SHP77 treated with DMSO at 0.1 percent for 48 hours (cell line): ENCODE results near the gene SFXN3.
A peak's percentile ranks its signal among the peaks of the same experiment; 100 is the strongest.

Experiments
- DNase-seq: peaks from one replicate; lab custom pipeline; 2025; lab: John Stamatoyannopoulos, UW

The SFXN3 gene, protein sequence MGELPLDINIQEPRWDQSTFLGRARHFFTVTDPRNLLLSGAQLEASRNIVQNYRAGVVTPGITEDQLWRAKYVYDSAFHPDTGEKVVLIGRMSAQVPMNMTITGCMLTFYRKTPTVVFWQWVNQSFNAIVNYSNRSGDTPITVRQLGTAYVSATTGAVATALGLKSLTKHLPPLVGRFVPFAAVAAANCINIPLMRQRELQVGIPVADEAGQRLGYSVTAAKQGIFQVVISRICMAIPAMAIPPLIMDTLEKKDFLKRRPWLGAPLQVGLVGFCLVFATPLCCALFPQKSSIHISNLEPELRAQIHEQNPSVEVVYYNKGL

GRCh38 chr10:101031128-101031795, at the start of gene SFXN3, which contains the start of gene PDZD7:
Gene SFXN3, plus strand, starts transcription at chr10:101031234. Its CDS starts 3,461 bp downstream, at chr10:101034695.
Gene PDZD7, minus strand, starts transcription at chr10:101031129. Its CDS starts 910 bp downstream, at chr10:101030219.
- peak; percentile 78 for DNase-seq

GRCh38 chr10:100982916-100983830, 47.9 kb upstream of the SFXN3 start:
- DNase-seq = no peak

- DNase-seq = no peak
These were observed 47.0 kb upstream of the SFXN3 start for GRCh38 chr10:100983868-100984671.

- no peak for DNase-seq
These were observed 46.3 kb upstream of the SFXN3 start for GRCh38 chr10:100984672-100985177.

- DNase-seq = no peak
These were observed 45.7 kb upstream of the SFXN3 start for GRCh38 chr10:100985336-100985735.

DNA sequence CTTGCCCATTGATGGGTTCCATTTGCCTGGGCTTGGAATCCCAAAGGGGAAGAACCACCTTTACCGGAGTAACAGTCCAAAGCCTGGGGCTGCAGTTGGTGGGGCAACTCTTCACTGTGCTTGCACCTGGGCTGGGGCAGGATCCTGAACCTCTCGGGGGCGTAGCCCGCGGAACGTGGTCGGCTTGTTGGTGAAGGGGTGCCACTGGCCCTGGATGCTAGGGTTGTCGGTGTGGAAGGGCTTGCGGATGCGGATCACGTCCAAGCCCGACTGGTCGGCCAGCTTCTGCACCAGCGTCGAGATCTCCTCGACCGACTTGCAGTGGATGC, 44.4 kb upstream of the SFXN3 start:
- no peak for DNase-seq

DNA sequence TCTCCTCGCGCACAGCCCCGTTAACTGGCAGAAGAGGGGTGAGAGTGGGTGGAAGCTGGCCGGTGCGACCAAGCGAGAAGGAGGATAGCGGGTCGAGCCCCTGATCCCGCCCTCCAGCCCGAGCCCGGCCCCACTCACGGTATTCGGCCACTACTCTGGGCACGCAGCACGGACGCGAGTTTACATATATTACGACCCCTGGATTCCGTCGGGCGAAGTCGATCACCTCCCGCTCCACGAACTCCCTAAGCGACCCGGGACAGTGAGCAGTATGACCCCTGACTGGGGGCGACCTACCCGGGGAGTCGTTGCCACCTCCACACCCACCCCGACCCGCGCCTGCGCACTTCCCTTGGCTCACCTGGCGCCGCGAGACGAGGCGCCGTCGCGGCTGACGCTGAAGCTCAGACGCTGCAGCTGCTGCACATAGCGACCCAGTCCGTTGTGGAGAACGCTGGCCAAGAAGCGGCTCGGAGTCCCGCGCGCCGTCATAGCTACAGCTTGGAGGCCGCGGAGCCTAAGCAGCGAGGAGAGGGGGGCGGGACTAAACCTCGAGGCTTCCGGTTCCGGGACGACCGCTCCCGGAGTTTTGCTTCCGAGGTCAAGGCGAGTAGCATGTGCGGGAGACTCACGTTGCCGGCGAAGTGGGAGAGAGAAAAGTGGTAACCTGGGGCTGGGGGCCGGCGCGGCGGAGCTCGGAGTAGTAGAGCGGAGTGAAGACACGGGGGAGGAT, 43.9 kb upstream of the SFXN3 start, which contains the start of the genes MRPL43 and TWNK:
TSS of gene MRPL43 (minus strand) at position 546 of the 733 bp plus-strand sequence. CDS start at position 492, 54 bp downstream.
TSS of gene TWNK (plus strand) at position 592 of the 733 bp plus-strand sequence. CDS start 668 bp downstream, outside the sequence.
- peak; percentile 48 for DNase-seq

- no peak for DNase-seq
These were observed 43.4 kb upstream of the SFXN3 start for GRCh38 chr10:100987685-100988049.

DNA sequence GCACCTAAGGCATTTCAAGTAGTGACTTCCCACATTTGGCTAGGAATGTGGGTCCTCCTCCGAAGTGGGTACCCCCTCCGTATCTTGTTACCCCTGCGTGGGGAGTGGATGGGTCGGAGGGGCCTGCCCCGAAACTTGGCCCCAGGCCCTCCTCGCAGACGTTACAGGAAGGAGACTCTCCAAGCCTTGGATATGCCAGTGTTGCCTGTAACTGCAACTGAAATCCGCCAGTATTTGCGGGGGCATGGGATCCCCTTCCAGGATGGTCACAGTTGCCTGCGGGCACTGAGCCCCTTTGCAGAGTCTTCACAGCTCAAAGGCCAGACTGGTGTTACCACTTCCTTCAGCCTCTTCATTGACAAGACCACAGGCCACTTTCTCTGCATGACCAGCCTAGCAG, 42.9 kb upstream of the SFXN3 start:
- no peak for DNase-seq

DNA sequence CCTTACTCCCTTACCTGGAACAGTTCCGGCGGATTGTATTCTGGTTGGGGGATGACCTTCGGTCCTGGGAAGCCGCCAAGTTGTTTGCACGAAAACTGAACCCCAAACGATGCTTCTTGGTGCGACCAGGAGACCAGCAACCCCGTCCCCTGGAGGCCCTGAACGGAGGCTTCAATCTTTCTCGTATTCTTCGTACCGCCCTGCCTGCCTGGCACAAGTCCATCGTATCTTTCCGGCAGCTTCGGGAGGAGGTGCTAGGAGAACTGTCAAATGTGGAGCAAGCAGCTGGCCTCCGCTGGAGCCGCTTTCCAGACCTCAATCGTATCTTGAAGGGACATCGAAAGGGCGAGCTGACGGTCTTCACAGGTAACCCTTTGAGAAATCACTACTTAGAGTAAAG, 41.9 kb upstream of the SFXN3 start:
- no peak for DNase-seq

DNA sequence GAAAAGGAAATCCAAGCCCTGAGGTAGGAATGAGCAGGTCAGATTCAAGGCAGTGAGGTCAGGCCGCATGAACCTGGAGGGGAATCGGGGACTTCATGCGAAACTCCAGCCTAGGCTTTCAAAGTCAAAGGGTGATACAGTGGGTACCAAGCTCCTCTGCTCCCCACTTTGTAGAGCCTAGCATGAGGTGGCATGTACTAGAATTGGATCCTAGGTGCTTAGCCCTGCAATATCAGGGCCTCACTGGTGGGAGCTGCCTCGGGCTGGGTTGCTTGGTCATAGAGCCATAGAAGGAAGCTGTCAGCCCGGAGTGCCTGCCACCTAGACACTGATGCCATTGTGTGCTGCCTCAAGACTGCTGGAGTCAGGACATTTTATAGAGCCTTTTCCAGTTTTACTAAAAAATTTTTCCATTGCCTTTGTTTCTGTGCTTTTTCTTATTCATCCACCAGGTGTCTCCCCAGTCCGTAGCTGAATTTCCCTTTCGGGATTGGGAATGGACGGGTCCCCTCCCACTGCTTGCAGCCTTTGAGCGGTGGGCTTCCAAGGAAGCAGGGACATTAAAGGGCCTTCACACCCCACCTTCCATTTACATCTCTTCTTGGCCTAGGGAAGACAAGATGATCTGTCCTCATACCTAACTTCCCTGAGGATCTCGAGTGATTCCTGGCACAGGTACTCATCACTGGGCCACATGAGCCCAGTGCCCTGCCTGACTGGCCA, 36.9 kb upstream of the SFXN3 start:
- DNase-seq = no peak

- DNase-seq = no peak
These were observed 35.9 kb upstream of the SFXN3 start for GRCh38 chr10:100995181-100995580.

DNA sequence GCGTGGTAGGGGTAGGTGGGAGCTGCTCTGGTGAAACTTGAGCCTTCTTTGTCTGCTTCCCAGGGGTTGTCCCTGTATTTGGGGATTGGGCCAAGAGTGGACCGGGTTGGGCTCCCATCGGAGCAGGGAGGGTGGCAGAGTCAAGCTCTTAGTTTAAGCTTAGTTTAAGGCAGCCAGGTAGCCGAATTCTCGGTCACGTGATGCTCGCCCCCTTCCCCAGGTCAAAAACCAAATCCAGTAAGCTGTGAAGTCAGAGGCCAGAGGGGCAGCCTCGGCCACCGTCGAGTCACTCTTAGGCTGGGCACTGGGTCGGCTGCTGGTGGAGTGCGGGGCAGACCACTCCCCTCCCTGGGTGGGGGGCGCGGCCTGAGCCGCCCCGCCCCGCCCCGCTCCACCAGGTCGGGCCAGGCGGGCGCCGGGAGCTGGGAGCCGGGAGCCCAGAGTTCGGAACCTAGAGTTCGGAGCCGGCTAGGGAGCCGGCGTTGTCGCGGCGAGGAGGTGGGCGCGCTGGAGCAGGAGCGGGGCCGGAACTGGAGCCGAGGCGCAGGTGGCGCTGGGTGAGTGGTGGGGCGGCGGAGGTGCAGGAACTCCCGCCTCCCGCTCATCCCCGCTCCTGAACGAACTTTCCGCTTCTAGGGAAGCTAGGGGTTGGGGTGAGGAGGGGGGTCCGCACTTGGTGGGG, 34.2 kb upstream of the SFXN3 start:
- DNase-seq = no peak

GRCh38 chr10:100997360-100998182, 33.5 kb upstream of the SFXN3 start:
- no peak for DNase-seq

DNA sequence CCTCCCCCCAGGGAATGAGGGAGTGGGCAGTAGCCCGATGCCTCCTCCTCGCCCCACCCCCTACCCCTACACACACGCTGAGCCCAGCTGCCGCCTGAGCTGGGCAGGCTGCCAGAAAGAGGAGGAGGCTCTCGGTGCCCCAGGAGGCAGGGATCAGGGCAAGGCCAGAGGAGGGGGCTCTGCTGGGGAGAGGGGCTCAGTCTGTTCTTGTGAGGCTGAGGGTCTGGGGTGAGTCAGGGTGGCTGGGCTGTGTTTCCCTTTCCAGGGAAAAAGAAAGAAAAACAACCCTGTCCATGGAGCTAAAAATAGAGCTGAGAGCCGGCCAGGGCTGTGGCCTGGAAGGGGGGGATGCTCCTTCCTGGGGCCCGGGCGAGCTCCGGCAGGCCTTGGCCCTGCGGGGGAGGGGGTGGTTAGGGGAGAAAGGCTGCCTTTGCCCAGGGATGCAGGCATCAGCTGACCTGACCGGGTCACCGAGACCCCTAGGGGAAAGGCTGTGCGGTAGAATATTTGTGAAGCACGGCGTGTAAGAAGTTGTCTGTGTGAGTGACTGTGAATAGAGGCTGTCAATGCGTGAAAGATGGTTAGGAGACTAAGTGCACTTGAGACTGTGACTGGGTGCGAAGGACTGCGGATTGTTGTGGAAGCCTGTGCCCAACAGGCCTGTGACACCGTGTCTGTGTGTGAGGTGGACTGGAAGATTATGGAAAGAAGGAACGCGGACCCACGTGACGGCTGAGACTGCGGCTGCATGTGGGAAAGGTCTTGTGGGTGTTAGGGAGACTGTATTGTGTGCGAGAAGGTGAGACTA, 32.6 kb upstream of the SFXN3 start:
- DNase-seq = peak; percentile 77

GRCh38 chr10:100998991-100999741, 31.9 kb upstream of the SFXN3 start:
- DNase-seq = no peak

DNA sequence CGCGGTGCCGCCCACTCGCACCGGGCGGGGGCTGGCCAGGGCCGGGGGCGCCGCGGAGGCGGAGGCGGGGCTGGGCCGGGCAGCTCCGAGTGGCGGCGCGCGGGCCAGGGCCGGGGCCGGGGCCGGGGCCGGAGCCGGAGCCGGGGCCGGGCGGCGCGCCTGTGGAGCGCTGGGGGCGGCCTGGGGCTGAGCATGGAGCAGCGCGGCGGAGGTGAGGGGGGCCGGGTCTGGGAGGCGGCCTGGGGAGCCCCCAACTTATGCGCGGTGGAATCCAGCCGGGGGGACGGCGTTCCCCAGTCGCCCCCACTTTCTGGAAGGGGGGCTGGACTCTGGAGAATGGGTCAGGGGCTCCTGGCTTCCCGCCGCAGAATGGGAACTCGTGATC, 31.3 kb upstream of the SFXN3 start, which contains the start of gene LZTS2:
TSS of gene LZTS2 (plus strand) at position 67 of the 385 bp plus-strand sequence. CDS start 2,731 bp downstream, outside the sequence.
- no peak for DNase-seq
